Colonic mucosa (tissue), 4 donors: ENCODE measurements around the gene PHYH. TPM values are rescaled to one million over a fixed set of nuclear protein-coding genes. Genes with fewer than 3 reads are reported as not detected.
A peak's percentile ranks its signal among the peaks of the same experiment; 100 is the strongest.
"Not testable (repeated sequence)": the region's sequence is repeated elsewhere in the genome, so short reads cannot be mapped to it uniquely, and the experiment has no call there.

ENCODE experiments used
- DNase-seq: peaks from one replicate; pipeline ENCODE4 v3.0.0-alpha.2; 2020
- H3K27ac ChIP-seq: fragments of 200-600 bp; one replicate; pipeline ENCODE4 v1.8.0; 2021
- H3K27me3 ChIP-seq: fragments of 200-600 bp; one replicate; pipeline ENCODE4 v1.8.0; 2021
- H3K36me3 ChIP-seq: fragments of 200-600 bp; one replicate; pipeline ENCODE4 v1.8.0; 2021
- H3K4me1 ChIP-seq: fragments of 200-600 bp; one replicate; pipeline ENCODE4 v1.8.0; 2021; ENCODE audit warnings: mild to moderate bottlenecking
- H3K4me3 ChIP-seq: fragments of 200-600 bp; one replicate; pipeline ENCODE4 v1.8.0; 2021
- H3K9ac ChIP-seq, 2 donors: one replicate each; pipeline ENCODE4 v1.7.0; 2013; ENCODE audit warnings: control low read depth in 2 of 2, low read depth in 2 of 2, low read length in 2 of 2
- H3K9me3 ChIP-seq: fragments of 200-600 bp; one replicate; pipeline ENCODE4 v1.8.0; 2021
- intact Hi-C: fragments of 100-400 bp; cut with DNase I; formaldehyde crosslinking; loops from one replicate; pipeline ENCODE4 v1.14.1; 2022
- total RNA-seq, 2 donors: library from RNA; stranded (reverse); fragmentation: NEBNext Ultra II Directional in 1 of 2; extraction: Animal tissue kit (Norgen Biotek cat#: 25700) in 1 of 2; gene quantifications; one replicate each; pipeline ENCODE4 v1.2.1, GENCODE V29; 2021
- TF ChIP-seq, protein P1 (sequence below): fragments of 200-600 bp; IDR thresholded peaks from one replicate; pipeline ENCODE4 v1.8.0; 2022; ENCODE audit warnings: antibody characterized with exemption, mild to moderate bottlenecking
- donor health status: healthy.
- donor health status: DM: no; HTN: no; CAD: no.
- donor health status: DM: no; HTN: no; CAD: no.

The PHYH gene
- total RNA-seq, 2 donors from 2014 or later, result 35.6 to 62.1 TPM

DNA sequence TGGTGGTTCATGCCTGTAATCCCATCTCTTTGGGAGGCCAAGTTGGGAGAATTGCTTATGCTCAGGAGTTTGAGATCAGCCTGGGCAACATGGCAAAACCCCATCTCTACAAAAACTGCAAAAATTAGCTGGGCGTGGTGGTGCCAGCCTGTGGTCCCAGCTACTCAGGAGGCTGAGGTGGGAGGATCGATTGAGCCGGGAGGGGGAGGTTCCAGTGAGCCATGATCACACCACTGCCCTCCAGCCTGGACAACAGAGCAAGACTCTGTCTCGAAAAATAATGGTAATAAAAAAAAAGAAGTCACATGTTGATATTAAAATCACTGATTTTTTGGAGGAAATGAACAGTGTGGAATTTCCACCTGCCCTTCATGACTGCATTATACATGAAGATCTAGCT is 15.8 kb downstream of the PHYH start:
- no peaks in the 10 kb centered on the region for H3K4me1 ChIP-seq
- intact Hi-C loops, result no loop called here
- TF ChIP-seq, protein P1, sequence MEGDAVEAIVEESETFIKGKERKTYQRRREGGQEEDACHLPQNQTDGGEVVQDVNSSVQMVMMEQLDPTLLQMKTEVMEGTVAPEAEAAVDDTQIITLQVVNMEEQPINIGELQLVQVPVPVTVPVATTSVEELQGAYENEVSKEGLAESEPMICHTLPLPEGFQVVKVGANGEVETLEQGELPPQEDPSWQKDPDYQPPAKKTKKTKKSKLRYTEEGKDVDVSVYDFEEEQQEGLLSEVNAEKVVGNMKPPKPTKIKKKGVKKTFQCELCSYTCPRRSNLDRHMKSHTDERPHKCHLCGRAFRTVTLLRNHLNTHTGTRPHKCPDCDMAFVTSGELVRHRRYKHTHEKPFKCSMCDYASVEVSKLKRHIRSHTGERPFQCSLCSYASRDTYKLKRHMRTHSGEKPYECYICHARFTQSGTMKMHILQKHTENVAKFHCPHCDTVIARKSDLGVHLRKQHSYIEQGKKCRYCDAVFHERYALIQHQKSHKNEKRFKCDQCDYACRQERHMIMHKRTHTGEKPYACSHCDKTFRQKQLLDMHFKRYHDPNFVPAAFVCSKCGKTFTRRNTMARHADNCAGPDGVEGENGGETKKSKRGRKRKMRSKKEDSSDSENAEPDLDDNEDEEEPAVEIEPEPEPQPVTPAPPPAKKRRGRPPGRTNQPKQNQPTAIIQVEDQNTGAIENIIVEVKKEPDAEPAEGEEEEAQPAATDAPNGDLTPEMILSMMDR, result no peak
- DNase-seq, result no peak
- no peak overlapping the region for H3K4me3 ChIP-seq
- no peaks in the 10 kb centered on the region for H3K9me3 ChIP-seq
- H3K27ac ChIP-seq, result no peak overlapping the region
- no peaks in the 10 kb centered on the region for H3K27me3 ChIP-seq
- H3K9ac ChIP-seq, result no peak overlapping the region
- H3K36me3 ChIP-seq, result no peaks in the 10 kb centered on the region

DNA sequence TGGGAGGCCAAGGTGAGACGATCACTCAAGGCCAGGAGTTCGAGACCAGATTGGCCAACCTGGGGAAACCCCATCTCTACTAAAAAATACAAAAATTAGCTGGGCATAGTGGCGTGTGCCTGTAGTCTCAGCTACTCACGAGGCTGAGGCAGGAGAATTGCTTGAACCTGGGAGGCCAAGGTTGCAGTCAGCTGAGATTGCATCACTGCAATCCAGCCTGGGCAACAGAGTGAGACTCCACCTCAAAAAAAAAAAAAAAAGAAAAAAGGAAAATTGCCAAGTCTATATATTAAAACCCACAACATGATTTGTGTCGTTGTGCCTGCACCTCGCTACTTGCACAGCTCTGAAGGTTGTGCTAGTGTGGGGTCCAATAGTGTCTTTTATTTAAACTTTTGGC is 17.5 kb downstream of the PHYH start:
- DNase-seq, intact Hi-C loops, H3K27ac ChIP-seq, H3K27me3 ChIP-seq, H3K9ac ChIP-seq, H3K4me1 ChIP-seq, H3K9me3 ChIP-seq, H3K36me3 ChIP-seq, H3K4me3 ChIP-seq: not testable (repeated sequence)

DNA sequence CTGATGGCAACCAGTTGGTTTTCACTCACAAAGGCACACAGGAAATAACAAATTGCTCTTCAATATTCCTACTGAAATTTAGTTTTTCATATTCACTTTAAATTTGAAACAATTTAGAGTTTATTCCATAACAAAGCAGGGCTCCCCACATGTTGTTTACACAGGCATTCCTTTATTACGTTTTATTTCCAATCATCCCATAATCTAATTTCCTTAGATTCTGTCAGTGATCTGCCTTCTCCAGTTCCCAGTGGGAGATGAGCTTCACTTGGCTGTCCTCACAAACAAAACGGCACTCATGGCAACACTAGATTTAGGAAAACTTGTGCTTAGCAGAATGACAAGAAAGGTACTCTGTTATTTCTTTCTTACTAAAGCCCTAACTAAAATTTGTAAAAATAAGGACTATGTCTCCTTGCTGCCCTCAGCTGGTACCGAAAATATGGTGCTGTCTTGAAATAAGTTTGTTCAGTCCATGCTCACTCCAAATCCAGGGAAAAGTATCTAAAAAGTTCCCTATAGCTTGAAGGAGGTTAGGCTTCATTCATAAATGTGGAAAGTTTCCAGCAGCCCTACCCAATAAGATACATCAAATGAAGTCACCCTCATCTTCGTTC is 23.0 kb downstream of the PHYH start:
- no peak overlapping the region for H3K27ac ChIP-seq
- H3K36me3 ChIP-seq, result no peaks in the 10 kb centered on the region
- H3K4me1 ChIP-seq, result no peaks in the 10 kb centered on the region
- DNase-seq, result no peak
- TF ChIP-seq, protein P1, result no peak
- intact Hi-C loops, result no loop called here
- H3K9ac ChIP-seq, result no peak overlapping the region
- no peak overlapping the region for H3K4me3 ChIP-seq
- no peaks in the 10 kb centered on the region for H3K27me3 ChIP-seq
- H3K9me3 ChIP-seq, result no peaks in the 10 kb centered on the region

DNA sequence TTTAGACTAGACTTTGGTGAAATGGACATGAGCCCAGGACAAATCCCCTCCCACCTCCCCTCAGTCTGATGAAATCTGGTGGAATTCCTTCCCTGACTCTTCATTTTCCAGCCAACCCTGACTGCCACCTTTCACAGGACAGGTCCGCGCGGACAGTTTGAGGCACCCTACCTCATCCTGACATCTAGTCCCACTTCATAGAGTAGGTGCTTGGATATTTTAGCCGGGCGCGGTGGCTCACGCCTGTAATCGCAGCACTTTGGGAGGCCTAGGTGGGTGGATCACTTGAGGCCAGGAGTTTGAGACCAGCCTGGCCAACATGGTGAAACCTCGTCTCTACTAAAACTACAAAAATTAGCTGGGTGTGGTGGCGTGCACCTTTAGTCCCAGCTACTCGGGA is 23.7 kb downstream of the PHYH start:
- H3K4me1 ChIP-seq, H3K36me3 ChIP-seq, H3K9me3 ChIP-seq, H3K4me3 ChIP-seq, H3K27me3 ChIP-seq, H3K9ac ChIP-seq, H3K27ac ChIP-seq, intact Hi-C loops, DNase-seq: not testable (repeated sequence)

DNA sequence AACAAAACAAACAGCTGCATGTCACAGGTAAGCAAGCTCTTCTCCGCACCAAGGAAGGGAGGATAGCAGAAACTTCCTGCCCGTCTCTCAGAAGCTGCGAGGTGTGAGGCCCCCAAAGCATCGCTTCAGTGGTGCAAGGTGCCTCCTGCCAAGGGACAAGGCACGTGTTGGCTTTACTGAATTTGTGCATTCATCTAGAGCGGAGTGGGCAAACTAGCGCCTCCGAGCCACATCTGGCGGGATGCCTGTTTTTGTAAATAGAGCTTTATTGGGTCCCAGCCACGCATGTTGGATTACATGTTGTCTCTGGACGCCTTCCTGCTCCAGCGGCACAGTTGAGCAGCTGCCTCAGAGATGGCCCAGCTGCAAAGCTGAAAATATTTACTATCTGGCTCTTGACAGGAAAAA is 27.7 kb downstream of the PHYH start:
- Histone ChIP-seq H3K4me1 (no peaks in the 10 kb centered on the region), H3K27me3 (no peaks in the 10 kb centered on the region), H3K36me3 (no peaks in the 10 kb centered on the region), H3K27ac (no peak overlapping the region), H3K9ac (no peak overlapping the region), H3K9me3 (no peaks in the 10 kb centered on the region), H3K4me3 (no peak overlapping the region)
- intact Hi-C loops, result no loop called here
- peak; percentile 37 for DNase-seq
- TF ChIP-seq, protein P1, result no peak

DNA sequence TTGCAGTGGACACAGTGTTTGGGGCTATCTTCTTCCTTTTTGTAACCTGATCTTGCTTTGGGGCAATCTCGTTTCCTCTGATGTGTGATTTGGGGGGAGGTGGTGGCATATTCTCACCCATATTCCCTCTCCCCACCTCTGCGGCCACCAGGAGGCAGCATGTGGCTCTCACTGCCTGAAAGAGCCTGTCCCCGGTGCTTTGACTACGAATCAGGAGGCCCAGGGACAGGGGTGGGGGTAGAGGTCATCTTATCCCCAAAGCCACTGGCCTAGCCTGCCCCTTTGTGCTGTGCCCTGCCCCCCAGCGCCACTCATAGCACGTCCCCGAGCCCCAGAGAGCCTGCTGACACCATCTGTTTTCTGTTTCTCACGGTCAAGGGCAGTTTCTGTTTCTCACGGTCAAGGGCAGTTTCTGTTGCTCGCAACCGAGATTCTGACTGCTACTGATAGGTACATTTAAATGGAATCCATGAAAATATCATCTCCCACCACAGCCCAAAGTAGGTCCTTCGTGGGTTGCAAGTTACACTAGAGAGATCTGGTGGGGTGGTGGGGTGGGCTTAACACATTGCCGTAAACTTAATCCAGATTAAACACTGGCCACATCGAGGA is 28.2 kb downstream of the PHYH start:
- Histone ChIP-seq H3K4me1 (no peaks in the 10 kb centered on the region), H3K27ac (no peak overlapping the region), H3K9me3 (no peaks in the 10 kb centered on the region), H3K9ac (no peak overlapping the region), H3K36me3 (no peaks in the 10 kb centered on the region), H3K27me3 (no peaks in the 10 kb centered on the region), H3K4me3 (no peak overlapping the region)
- intact Hi-C loops, result no loop called here
- peak; percentile 65 for DNase-seq
- TF ChIP-seq, protein P1, result no peak
